BE2C (cell line): ENCODE measurements around the gene SEMA4D.

Experiments
- DNase-seq: peaks from one replicate; pipeline ENCODE4 v3.0.0-alpha.2; 2020
- H3K27me3 ChIP-seq: fragments of 250-450 bp; sonication (Bioruptor Pico); 2 replicates; pipeline ENCODE4 v1.5.1; 2020; ENCODE audit warnings: mild to moderate bottlenecking
- H3K36me3 ChIP-seq: fragments of 250-450 bp; sonication (Bioruptor Pico); 2 replicates; pipeline ENCODE4 v1.5.1; 2020; ENCODE audit warnings: mild to moderate bottlenecking
- H3K4me1 ChIP-seq: fragments of 250-450 bp; sonication (Bioruptor Pico); 2 replicates; pipeline ENCODE4 v1.5.1; 2020
- H3K4me3 ChIP-seq: 2 replicates; pipeline ENCODE4 v1.5.1; 2011; ENCODE audit warnings: low read depth, low read length
- H3K9me3 ChIP-seq: fragments of 250-450 bp; sonication (Bioruptor Pico); 2 replicates; pipeline ENCODE4 v1.5.1; 2020
- CTCF ChIP-seq: IDR thresholded peaks from 2 replicates; pipeline ENCODE4 v1.5.1; 2012; ENCODE audit warnings: mild to moderate bottlenecking, low read depth, low read length

SEMA4D gene

GRCh38 chr9:89365532-89365912 lies 132.4 kb downstream of the SEMA4D start:
- Histone ChIP-seq H3K36me3 (peaks cover 17% of the 10 kb centered on the region), H3K4me1 (0 out of 2 replicates have a peak, but pooled peaks cover 5% of the 10 kb centered on the region), H3K4me3 (no peak overlapping the region), H3K9me3 (no peaks in the 10 kb centered on the region), H3K27me3 (no peaks in the 10 kb centered on the region)
- TF ChIP-seq CTCF: no peak
- no peak for DNase-seq

GRCh38 chr9:89364666-89365531 lies 133.0 kb downstream of the SEMA4D start:
- Histone ChIP-seq H3K4me1 (peaks cover 9% of the 10 kb centered on the region; the same call in 1 of the 2 replicates), H3K4me3 (no peak overlapping the region), H3K36me3 (peaks cover 17% of the 10 kb centered on the region), H3K27me3 (no peaks in the 10 kb centered on the region), H3K9me3 (no peaks in the 10 kb centered on the region)
- TF ChIP-seq CTCF: no peak
- DNase-seq: no peak

GRCh38 chr9:89363921-89364665 lies 133.8 kb downstream of the SEMA4D start:
- TF ChIP-seq CTCF: no peak
- Histone ChIP-seq H3K4me1 (peaks cover 17% of the 10 kb centered on the region), H3K9me3 (no peaks in the 10 kb centered on the region), H3K27me3 (no peaks in the 10 kb centered on the region), H3K4me3 (no peak overlapping the region), H3K36me3 (peaks cover 17% of the 10 kb centered on the region)
- no peak for DNase-seq

- Histone ChIP-seq H3K4me1 (peaks cover 25% of the 10 kb centered on the region), H3K36me3 (peaks cover 25% of the 10 kb centered on the region), H3K4me3 (no peak overlapping the region), H3K27me3 (no peaks in the 10 kb centered on the region), H3K9me3 (no peaks in the 10 kb centered on the region)
- DNase-seq: no peak
- no peak for TF ChIP-seq CTCF
Measured at GRCh38 chr9:89363311-89363670, 134.6 kb downstream of the SEMA4D start.

GRCh38 chr9:89362647-89363310 lies 135.1 kb downstream of the SEMA4D start:
- DNase-seq: no peak
- peaks cover 30% of the 10 kb centered on the region for H3K36me3 ChIP-seq

More at GRCh38 chr9:89362647-89363310, 135.1 kb downstream of the SEMA4D start:
- no peak for TF ChIP-seq CTCF
- Histone ChIP-seq H3K4me3 (no peak overlapping the region), H3K27me3 (no peaks in the 10 kb centered on the region), H3K9me3 (no peaks in the 10 kb centered on the region), H3K4me1 (peaks cover 26% of the 10 kb centered on the region)
